Common myeloid progenitor, CD34-positive (primary cell): ENCODE results near the gene LIN37. TPM values are rescaled to one million over a fixed set of nuclear protein-coding genes. Genes with fewer than 3 reads are reported as not detected.

Source experiments
- CTCF ChIA-PET: fragments of 350-600 bp; sonication (Branson Sonifier 250); formaldehyde crosslinking; loops from one replicate; lab custom pipeline; 2021; ENCODE audit warnings: antibody characterized with exemption; lab: Charles Lee
- POLR2A ChIA-PET: fragments of 350-600 bp; sonication (Branson Sonifier 250); formaldehyde crosslinking; loops from one replicate; lab custom pipeline; 2021; ENCODE audit warnings: antibody characterized with exemption; lab: Charles Lee
- DNase-seq, 3 donors: peaks; one replicate each; pipeline versions ENCODE4 v3.0.0 to v3.0.0-alpha.2; 2013
- H3K27ac ChIP-seq, 2 experiments: 1 replicate in 1 of 2; 2 replicates in 1 of 2; pipeline ENCODE4 v1.7.0; 2013; ENCODE audit warnings: inconsistent platforms in 2 of 2, low read length in 2 of 2, mild to moderate bottlenecking in 2 of 2, low read depth in 1 of 2, moderate library complexity in 1 of 2; ENCODE audit not compliant: severe bottlenecking in 2 of 2, insufficient read depth in 1 of 2, poor library complexity in 1 of 2
- H3K27me3 ChIP-seq, 5 experiments: replicated peaks in 2 of 5; 1 replicate in 3 of 5; 2 replicates in 2 of 5; pipeline versions ENCODE4 v1.6.1 to v1.7.0; 2013; ENCODE audit warnings: low read length in 4 of 5, mild to moderate bottlenecking in 2 of 5, moderate library complexity in 2 of 5, inconsistent platforms in 1 of 5; ENCODE audit not compliant: insufficient read depth in 5 of 5, control insufficient read depth in 4 of 5
- H3K36me3 ChIP-seq, 4 experiments: 1 replicate in 2 of 4; 2 replicates in 2 of 4; pipeline versions ENCODE4 v1.6.1 to v1.7.0; 2013; ENCODE audit warnings: low read length in 3 of 4, control low read depth in 1 of 4, mild to moderate bottlenecking in 1 of 4; ENCODE audit not compliant: control insufficient read depth in 4 of 4, insufficient read depth in 4 of 4
- H3K4me1 ChIP-seq, 4 experiments: 1 replicate in 3 of 4; 2 replicates in 1 of 4; pipeline versions ENCODE4 v1.6.1 to v1.7.1; 2013; ENCODE audit warnings: low read length in 3 of 4, mild to moderate bottlenecking in 3 of 4, control low read depth in 1 of 4, inconsistent platforms in 1 of 4, moderate library complexity in 1 of 4; ENCODE audit not compliant: control insufficient read depth in 4 of 4, insufficient read depth in 4 of 4; ENCODE audit errors: control extremely low read depth in 1 of 4
- H3K4me3 ChIP-seq, 7 experiments: 1 replicate in 4 of 7; 2 replicates in 3 of 7; pipeline versions ENCODE4 v1.5.1 to v1.7.0; 2013; ENCODE audit warnings: mild to moderate bottlenecking in 7 of 7, low read length in 6 of 7, moderate library complexity in 6 of 7, inconsistent platforms in 2 of 7, low read depth in 2 of 7, control low read depth in 1 of 7; ENCODE audit not compliant: insufficient read depth in 4 of 7, control insufficient read depth in 1 of 7; ENCODE audit errors: extremely low read depth in 1 of 7
- H3K9me3 ChIP-seq, 5 experiments: 1 replicate in 4 of 5; 2 replicates in 1 of 5; pipeline versions ENCODE4 v1.6.1 to v1.7.1; 2013; ENCODE audit warnings: low read length in 4 of 5, mild to moderate bottlenecking in 2 of 5, inconsistent platforms in 1 of 5, low read depth in 1 of 5, moderate library complexity in 1 of 5; ENCODE audit not compliant: control insufficient read depth in 4 of 5, insufficient read depth in 2 of 5; ENCODE audit errors: control extremely low read depth in 1 of 5
- WGBS: methylation state at CpG from one replicate; pipeline ENCODE4 v1.1.5; 2013; ENCODE audit not compliant: insufficient coverage; 5-methylcytosine and 5-hydroxymethylcytosine counted together
- polyA plus RNA-seq: library from polyadenylated mRNA; unstranded; fragments of 120-200 nt; gene quantifications from one replicate; pipeline ENCODE4 v1.2.1, GENCODE V29; 2013

LIN37 gene, protein sequence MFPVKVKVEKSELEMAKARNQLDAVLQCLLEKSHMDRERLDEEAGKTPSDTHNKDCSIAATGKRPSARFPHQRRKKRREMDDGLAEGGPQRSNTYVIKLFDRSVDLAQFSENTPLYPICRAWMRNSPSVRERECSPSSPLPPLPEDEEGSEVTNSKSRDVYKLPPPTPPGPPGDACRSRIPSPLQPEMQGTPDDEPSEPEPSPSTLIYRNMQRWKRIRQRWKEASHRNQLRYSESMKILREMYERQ
- 12.9 TPM for polyA plus RNA-seq

DNA sequence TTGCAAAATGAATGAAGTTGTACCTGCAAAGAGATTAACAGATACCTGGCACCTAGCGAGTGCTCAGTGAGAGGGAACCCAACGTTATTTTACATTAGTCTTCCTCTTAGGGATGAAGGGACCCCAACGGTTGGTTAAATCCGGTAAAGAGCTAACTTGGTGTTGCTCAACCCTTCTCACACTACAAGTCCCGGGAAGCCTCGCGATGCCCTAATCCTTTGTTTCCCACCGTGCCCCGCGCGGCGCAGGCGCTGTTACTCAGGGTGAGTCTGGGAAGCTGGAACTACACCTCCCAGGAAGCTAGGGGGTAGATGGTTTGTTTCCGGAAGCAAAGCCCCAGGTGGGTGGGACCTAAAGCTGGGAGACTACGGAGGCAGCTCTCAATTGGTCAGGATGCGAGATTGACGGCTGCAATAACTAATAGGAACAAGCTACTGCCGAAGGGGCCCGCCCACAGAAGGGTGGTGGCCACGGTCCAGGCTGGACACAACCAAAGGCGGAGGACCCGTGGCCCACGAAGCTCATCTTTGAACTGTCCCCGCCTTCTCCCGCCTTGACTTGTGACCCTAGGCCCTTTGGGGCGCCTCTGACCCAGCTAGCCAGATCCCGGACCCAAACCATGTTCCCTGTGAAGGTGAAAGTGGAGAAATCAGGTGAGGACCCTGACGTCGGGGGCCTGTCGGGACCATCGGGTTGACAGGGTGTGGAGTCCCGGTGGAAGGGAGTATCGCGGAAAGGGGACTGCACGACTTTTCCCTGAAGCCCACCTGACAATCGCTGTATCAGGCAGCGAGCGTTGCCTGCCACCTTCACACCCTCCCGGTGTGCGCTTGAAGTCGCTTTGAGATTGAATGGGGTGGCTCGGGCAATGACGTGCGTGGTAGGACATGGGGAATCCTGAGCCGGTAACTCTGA is at the start of gene LIN37:
LIN37 (plus strand) TSS at position 471 of the 915 bp plus-strand sequence; CDS start at position 620, 149 bp downstream.
- Histone ChIP-seq H3K27ac (peak within 1 kb of the TSS; percentile 47 to 85), H3K36me3 (peaks cover 0 to 17% (median 12%) of the 10 kb centered on the region in 4 experiments), H3K4me3 (peak within 1 kb of the TSS; percentile 73 to 99 (median 95)), H3K27me3 (no peaks in the 10 kb centered on the region), H3K4me1 (peaks cover 12 to 41% (median 35%) of the 10 kb centered on the region in 4 experiments), H3K9me3 (no peaks in the 10 kb centered on the region)
- POLR2A ChIA-PET: interaction anchor here (0.6 to 1.1 kb wide), 2 partner anchors 8 to 106 kb away, joined by 3 to 4 read pairs; partner anchors contain the start of gene HSPB6
- 2% methylated on average over 28 of the region's 45 CpGs for WGBS
- CTCF ChIA-PET: interaction anchor here (0.7 to 2.2 kb wide), 4 partner anchors 8 to 71 kb away, joined by 3 to 6 read pairs (median 4); partner anchors contain the start of gene HSPB6
- DNase-seq: peak; percentile 99 to 100 (median 99)

- no peak overlapping the region for H3K27ac ChIP-seq
- ChIA-PET POLR2A (interaction anchor here (0.5 kb wide), 1 partner anchor 118 kb away, joined by 3 read pairs; no protein-coding TSS in a partner anchor), CTCF (interaction anchor here (0.6 to 2.6 kb wide), 9 partner anchors 8 to 638 kb away, joined by 3 to 10 read pairs (median 5); no protein-coding TSS in a partner anchor)
- WGBS: under 1% methylated on average over 31 of the region's 50 CpGs
- peak; percentile 97 to 99 (median 98) for DNase-seq
- peaks cover 0 to 12% (median 10%) of the 10 kb centered on the region in 4 experiments for H3K4me1 ChIP-seq
- H3K27me3 ChIP-seq: peaks cover 0 to 18% (median 5%) of the 10 kb centered on the region in 5 experiments
- H3K4me3 ChIP-seq: peak overlapping the region; percentile 15 to 83 (median 69)
- no peaks in the 10 kb centered on the region for H3K36me3 ChIP-seq
- no peaks in the 10 kb centered on the region for H3K9me3 ChIP-seq
Measured at GRCh38 chr19:35702223-35703012, 46.0 kb upstream of the LIN37 start.

- CTCF ChIA-PET: interaction anchor here (1.0 to 2.6 kb wide), 5 partner anchors 9 to 116 kb away, joined by 3 to 10 read pairs (median 6); no protein-coding TSS in a partner anchor
- POLR2A ChIA-PET: no interaction called here
- Histone ChIP-seq H3K27ac (no peak overlapping the region), H3K4me1 (peaks cover 0 to 12% (median 10%) of the 10 kb centered on the region in 4 experiments), H3K4me3 (no peak overlapping the region), H3K9me3 (no peaks in the 10 kb centered on the region), H3K36me3 (no peaks in the 10 kb centered on the region), H3K27me3 (peaks cover 0 to 18% (median 5%) of the 10 kb centered on the region in 5 experiments)
- WGBS: 48% methylated on average over 5 of the region's 9 CpGs
- DNase-seq: no peak
Measured at GRCh38 chr19:35703343-35703742, 45.0 kb upstream of the LIN37 start.

- no peak within 1 kb of the TSS for H3K27ac ChIP-seq
- H3K36me3 ChIP-seq: no peaks in the 10 kb centered on the region
- DNase-seq: peak in 2 of 3 donors; percentile 66 to 68
- WGBS: 43% methylated on average over 24 of the region's 24 CpGs
- H3K27me3 ChIP-seq: peaks cover 0 to 18% (median 5%) of the 10 kb centered on the region in 5 experiments
- no peak within 1 kb of the TSS for H3K4me3 ChIP-seq
- H3K4me1 ChIP-seq: peaks cover 0 to 12% (median 10%) of the 10 kb centered on the region in 4 experiments
- ChIA-PET POLR2A (no interaction called here), CTCF (interaction anchor here (1.9 to 2.6 kb wide), 2 partner anchors 9 to 11 kb away, joined by 6 read pairs; no protein-coding TSS in a partner anchor)
- H3K9me3 ChIP-seq: no peaks in the 10 kb centered on the region
Measured at GRCh38 chr19:35704218-35704617, 44.2 kb upstream of the LIN37 start, which contains the start of gene ZBTB32. Gene ZBTB32 (plus strand): TSS chr19:35704558. CDS start chr19:35714627, 10,069 bp downstream.

- Histone ChIP-seq H3K36me3 (no peaks in the 10 kb centered on the region), H3K9me3 (no peaks in the 10 kb centered on the region), H3K4me1 (no peaks in the 10 kb centered on the region), H3K27ac (no peak overlapping the region), H3K27me3 (peaks cover 0 to 12% (median 3%) of the 10 kb centered on the region in 5 experiments), H3K4me3 (no peak overlapping the region)
- CTCF ChIA-PET: interaction anchor here (1.2 kb wide), 1 partner anchor 16 kb away, joined by 3 read pairs; no protein-coding TSS in a partner anchor
- no peak for DNase-seq
- WGBS: 100% methylated on average over 1 of the region's 1 CpG
- POLR2A ChIA-PET: interaction anchor here (0.5 kb wide), 1 partner anchor 16 kb away, joined by 3 read pairs; no protein-coding TSS in a partner anchor
Measured at GRCh38 chr19:35708391-35708790, 40.0 kb upstream of the LIN37 start.
